GM18519 (cell line): ENCODE measurements around the gene PSMC5.

Experiments
- ATAC-seq: cut with Tn5 transposase; IDR thresholded peaks from one replicate; pipeline ENCODE4 v1.9.1; 2021; ENCODE audit warnings: mild to moderate bottlenecking, moderate library complexity; ENCODE audit not compliant: unreplicated experiment, low FRiP score

Gene PSMC5

GRCh38 chr17:63819585-63820537 lies 7.4 kb upstream of the PSMC5 start:
- ATAC-seq: no peak

- ATAC-seq: no peak
These were observed 6.2 kb upstream of the PSMC5 start for GRCh38 chr17:63820963-63821561.

- no peak for ATAC-seq
These were observed 5.4 kb upstream of the PSMC5 start for GRCh38 chr17:63821804-63822203.

- no peak for ATAC-seq
These were observed 4.7 kb upstream of the PSMC5 start for GRCh38 chr17:63822537-63822936.

GRCh38 chr17:63823659-63824331 lies 3.4 kb upstream of the PSMC5 start:
- no peak for ATAC-seq

GRCh38 chr17:63824362-63824761 lies 2.9 kb upstream of the PSMC5 start:
- no peak for ATAC-seq

GRCh38 chr17:63826468-63827001 lies 696 bp upstream of the PSMC5 start:
- no peak for ATAC-seq

GRCh38 chr17:63827801-63828221 lies 580 bp downstream of the PSMC5 start:
- ATAC-seq: no peak

- no peak for ATAC-seq
These were observed 1.7 kb downstream of the PSMC5 start for GRCh38 chr17:63828936-63829335.

GRCh38 chr17:63830278-63830677 lies 3.0 kb downstream of the PSMC5 start:
- ATAC-seq: no peak

- ATAC-seq: no peak
These were observed 3.8 kb downstream of the PSMC5 start for GRCh38 chr17:63830904-63831491.

GRCh38 chr17:63831505-63831904 lies 4.3 kb downstream of the PSMC5 start:
- no peak for ATAC-seq

GRCh38 chr17:63832014-63832413 lies 4.8 kb downstream of the PSMC5 start:
- no peak for ATAC-seq

GRCh38 chr17:63832455-63832854 lies 5.2 kb downstream of the PSMC5 start:
- ATAC-seq: no peak

- ATAC-seq: no peak
These were observed 6.0 kb downstream of the PSMC5 start for GRCh38 chr17:63833026-63833740.

GRCh38 chr17:63833741-63834373 lies 6.6 kb downstream of the PSMC5 start:
- ATAC-seq: no peak

GRCh38 chr17:63834431-63835166 lies 7.4 kb downstream of the PSMC5 start:
- no peak for ATAC-seq

- no peak for ATAC-seq
These were observed 8.0 kb downstream of the PSMC5 start for GRCh38 chr17:63835167-63835720.

- ATAC-seq: no peak
These were observed 9.6 kb downstream of the PSMC5 start for GRCh38 chr17:63836811-63837210.
